ENCODE data around the gene MTR. TPM values are rescaled to one million over a fixed set of nuclear protein-coding genes. Genes with fewer than 3 reads are reported as not detected.
A peak's percentile ranks its signal among the peaks of the same experiment; 100 is the strongest.

Gene MTR
- total RNA-seq, 1 donor from 2014 or later, result 35.7 TPM

DNA sequence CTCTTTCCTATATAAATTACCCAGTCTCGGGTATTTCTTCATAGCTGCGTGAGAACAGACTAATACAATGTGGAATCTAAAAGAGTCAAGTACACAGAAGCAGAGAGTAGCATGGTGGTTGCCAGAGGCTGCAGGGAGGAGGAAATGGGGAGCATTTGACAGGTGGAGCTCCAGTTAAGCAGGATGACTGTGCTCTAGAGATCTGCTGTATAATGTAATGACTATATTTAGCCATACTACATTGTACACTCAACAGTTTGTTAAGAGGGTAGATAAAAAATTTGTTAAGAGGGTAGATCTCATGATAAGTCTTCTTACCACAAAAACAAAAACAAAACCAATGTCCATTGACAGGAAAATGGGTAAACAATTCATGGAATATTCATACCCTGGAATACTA, 127.1 kb downstream of the MTR start:
- H3K27ac ChIP-seq, result no peak overlapping the region
- DNase-seq, result no peak
- intact Hi-C loops (cut with DNase I), result no loop called here
- H3K4me3 ChIP-seq, result no peak overlapping the region
- TF ChIP-seq, protein P1, sequence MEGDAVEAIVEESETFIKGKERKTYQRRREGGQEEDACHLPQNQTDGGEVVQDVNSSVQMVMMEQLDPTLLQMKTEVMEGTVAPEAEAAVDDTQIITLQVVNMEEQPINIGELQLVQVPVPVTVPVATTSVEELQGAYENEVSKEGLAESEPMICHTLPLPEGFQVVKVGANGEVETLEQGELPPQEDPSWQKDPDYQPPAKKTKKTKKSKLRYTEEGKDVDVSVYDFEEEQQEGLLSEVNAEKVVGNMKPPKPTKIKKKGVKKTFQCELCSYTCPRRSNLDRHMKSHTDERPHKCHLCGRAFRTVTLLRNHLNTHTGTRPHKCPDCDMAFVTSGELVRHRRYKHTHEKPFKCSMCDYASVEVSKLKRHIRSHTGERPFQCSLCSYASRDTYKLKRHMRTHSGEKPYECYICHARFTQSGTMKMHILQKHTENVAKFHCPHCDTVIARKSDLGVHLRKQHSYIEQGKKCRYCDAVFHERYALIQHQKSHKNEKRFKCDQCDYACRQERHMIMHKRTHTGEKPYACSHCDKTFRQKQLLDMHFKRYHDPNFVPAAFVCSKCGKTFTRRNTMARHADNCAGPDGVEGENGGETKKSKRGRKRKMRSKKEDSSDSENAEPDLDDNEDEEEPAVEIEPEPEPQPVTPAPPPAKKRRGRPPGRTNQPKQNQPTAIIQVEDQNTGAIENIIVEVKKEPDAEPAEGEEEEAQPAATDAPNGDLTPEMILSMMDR (IDR thresholded peaks at IDR 0.05), result no peak
- ATAC-seq, result no peak
- no peaks in the 10 kb centered on the region for H3K27me3 ChIP-seq (ENCODE audit: low read depth)
- peaks cover 5% of the 10 kb centered on the region for H3K9me3 ChIP-seq
- H3K4me1 ChIP-seq, result no peaks in the 10 kb centered on the region
- H3K36me3 ChIP-seq, result no peaks in the 10 kb centered on the region

DNA sequence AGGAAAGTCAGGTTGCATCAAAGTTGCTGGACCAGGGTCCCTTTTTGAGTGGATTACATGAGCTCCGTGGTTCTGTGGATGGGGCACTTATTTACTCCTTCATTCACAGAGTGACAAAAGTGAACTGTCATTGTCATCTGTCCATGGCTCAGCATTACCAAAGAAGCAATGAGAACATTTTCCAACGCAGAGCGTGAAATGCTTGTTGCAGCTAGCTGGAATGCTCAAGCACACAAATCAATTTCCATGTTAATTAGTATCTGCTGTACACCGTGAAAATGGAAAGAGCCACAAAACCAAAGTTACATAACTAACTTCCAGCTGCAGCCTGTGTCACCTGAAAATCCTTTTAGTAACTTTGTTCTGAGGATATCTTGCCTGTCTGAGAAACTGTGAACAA, 130.3 kb downstream of the MTR start:
- Histone ChIP-seq H3K27me3 (ENCODE audit: low read depth) (peaks cover 4% of the 10 kb centered on the region), H3K36me3 (no peaks in the 10 kb centered on the region), H3K4me3 (no peak overlapping the region), H3K4me1 (no peaks in the 10 kb centered on the region), H3K27ac (no peak overlapping the region), H3K9me3 (no peaks in the 10 kb centered on the region)
- TF ChIP-seq, protein P1 (IDR thresholded peaks at IDR 0.05), result no peak
- intact Hi-C loops (cut with DNase I), result no loop called here
- no peak for ATAC-seq
- DNase-seq, result no peak

DNA sequence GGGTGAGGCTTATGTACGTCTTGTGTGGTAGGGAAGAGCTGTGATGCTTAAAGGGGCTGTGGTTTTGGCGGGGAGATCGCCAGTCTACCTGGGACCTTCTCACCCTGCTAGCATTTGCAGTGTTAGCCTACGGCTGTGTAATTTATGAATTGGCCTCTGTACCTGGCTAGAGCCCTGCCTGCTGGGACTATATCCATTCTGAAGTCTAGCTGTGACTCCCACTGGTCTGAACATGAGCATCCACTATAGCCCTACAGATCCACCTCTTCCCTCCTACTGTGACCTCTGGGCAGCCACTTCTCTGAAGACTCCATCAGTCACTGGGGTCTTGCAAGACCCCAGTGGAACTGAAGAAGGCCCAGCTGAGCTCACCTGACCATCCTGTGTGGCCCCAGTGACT, 135.4 kb downstream of the MTR start:
- TF ChIP-seq, protein P1 (IDR thresholded peaks at IDR 0.05), result no peak
- H3K36me3 ChIP-seq, result no peaks in the 10 kb centered on the region
- H3K4me3 ChIP-seq, result no peak overlapping the region
- peaks cover 4% of the 10 kb centered on the region for H3K27me3 ChIP-seq (ENCODE audit: low read depth)
- intact Hi-C loops (cut with DNase I), result no loop called here
- H3K9me3 ChIP-seq, result no peaks in the 10 kb centered on the region
- ATAC-seq, result peak in 1 of 2 donors; percentile 21
- DNase-seq, result no peak
- no peak overlapping the region for H3K27ac ChIP-seq
- no peaks in the 10 kb centered on the region for H3K4me1 ChIP-seq

DNA sequence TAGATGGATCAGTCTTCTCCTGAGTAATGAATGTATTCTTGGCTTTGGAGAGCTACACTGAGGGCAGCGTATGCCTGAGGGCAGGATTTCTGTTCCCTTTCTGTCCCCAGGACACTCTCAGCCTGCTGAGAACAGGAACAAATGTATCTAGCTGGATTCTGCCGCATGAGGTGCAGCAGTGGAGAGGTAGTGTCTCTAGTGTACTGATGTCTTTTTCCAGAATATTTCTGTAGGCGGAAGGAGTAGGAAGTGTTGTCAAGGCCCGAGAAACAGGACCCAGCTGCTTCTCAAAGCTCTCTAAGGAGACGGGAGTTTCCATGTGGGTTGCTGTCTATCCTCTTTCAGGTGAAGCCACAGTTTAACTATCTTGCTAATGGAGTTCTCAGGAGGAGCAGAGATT, 143.7 kb downstream of the MTR start:
- Histone ChIP-seq H3K4me1 (no peaks in the 10 kb centered on the region), H3K27me3 (ENCODE audit: low read depth) (no peaks in the 10 kb centered on the region), H3K36me3 (no peaks in the 10 kb centered on the region), H3K4me3 (no peak overlapping the region), H3K9me3 (no peaks in the 10 kb centered on the region), H3K27ac (no peak overlapping the region)
- no peak for DNase-seq
- intact Hi-C loops (cut with DNase I), result no loop called here
- ATAC-seq, result no peak
- TF ChIP-seq, protein P1 (IDR thresholded peaks at IDR 0.05), result no peak

DNA sequence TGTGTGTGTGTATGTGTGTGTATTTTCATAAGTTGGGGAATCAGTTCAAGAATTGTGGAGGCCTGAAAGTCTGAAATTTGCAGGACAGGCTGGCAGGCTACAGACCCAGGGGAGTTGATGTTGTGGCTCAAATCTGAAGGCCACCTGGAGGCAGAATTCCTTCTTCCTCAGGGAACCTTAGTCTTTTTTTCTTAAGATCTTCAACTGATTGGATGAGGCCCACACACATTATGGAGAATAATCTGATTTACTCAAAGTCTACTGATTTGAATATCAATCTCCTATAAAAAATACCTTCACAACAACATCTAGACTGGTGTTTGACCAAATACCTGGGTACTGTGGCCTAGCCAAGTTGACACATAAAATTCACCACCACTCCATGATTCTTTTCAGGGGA, 147.3 kb downstream of the MTR start:
- no peak for ATAC-seq
- Histone ChIP-seq H3K9me3 (no peaks in the 10 kb centered on the region), H3K4me3 (no peak overlapping the region), H3K27ac (no peak overlapping the region), H3K27me3 (ENCODE audit: low read depth) (no peaks in the 10 kb centered on the region), H3K4me1 (no peaks in the 10 kb centered on the region), H3K36me3 (no peaks in the 10 kb centered on the region)
- intact Hi-C loops (cut with DNase I), result no loop called here
- DNase-seq, result no peak
- TF ChIP-seq, protein P1 (IDR thresholded peaks at IDR 0.05), result no peak

DNA sequence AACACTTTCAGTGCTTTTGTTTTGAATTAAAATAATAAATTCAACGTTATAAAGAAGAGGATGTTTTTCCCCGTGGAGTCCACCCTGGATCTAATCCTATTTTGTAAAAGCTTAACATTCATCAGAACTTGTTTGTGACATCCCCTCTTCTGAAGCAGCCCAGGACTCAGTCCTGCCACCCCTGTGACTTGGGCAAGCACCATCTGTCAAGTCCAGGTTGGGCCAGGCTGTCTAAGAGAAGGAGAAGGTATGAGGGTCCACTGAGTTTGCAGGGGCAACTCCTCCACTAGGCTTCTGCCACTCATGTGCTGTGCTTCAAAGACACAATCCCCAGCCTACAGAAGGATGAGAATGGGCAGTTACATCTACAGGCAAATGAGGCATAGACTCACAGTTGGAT, 149.5 kb downstream of the MTR start:
- H3K36me3 ChIP-seq, result no peaks in the 10 kb centered on the region
- H3K4me1 ChIP-seq, result no peaks in the 10 kb centered on the region
- ATAC-seq, result no peak
- TF ChIP-seq, protein P1 (IDR thresholded peaks at IDR 0.05), result no peak
- no peak overlapping the region for H3K27ac ChIP-seq
- H3K4me3 ChIP-seq, result no peak overlapping the region
- no peak for DNase-seq
- H3K27me3 ChIP-seq (ENCODE audit: low read depth), result no peaks in the 10 kb centered on the region
- H3K9me3 ChIP-seq, result no peaks in the 10 kb centered on the region
- intact Hi-C loops (cut with DNase I), result no loop called here
